Neural progenitor cell (in vitro differentiated cells): ENCODE results near the gene SLC7A6OS. TPM values are rescaled to one million over a fixed set of nuclear protein-coding genes. Genes with fewer than 3 reads are reported as not detected.

Experiments
- DNase-seq: peaks from one replicate; pipeline ENCODE4 v3.0.0-alpha.2; 2016; ENCODE audit warnings: low spot score
- H2AFZ ChIP-seq: fragments of 200-600 bp; sonication (generic); replicated peaks from 2 replicates; pipeline ENCODE4 v1.6.1; 2016; ENCODE audit warnings: antibody characterized with exemption
- H3F3A ChIP-seq: fragments of 200-600 bp; sonication (generic); 2 replicates; pipeline ENCODE4 v1.6.1; 2016; ENCODE audit warnings: antibody characterized with exemption, low read depth
- H3K27ac ChIP-seq: fragments of 200-600 bp; sonication (generic); 2 replicates; pipeline ENCODE4 v1.5.1; 2016; ENCODE audit warnings: mild to moderate bottlenecking
- H3K27me3 ChIP-seq: fragments of 200-600 bp; sonication (generic); 2 replicates; pipeline ENCODE4 v1.6.1; 2016; ENCODE audit warnings: mild to moderate bottlenecking, moderate library complexity
- H3K36me3 ChIP-seq: fragments of 200-600 bp; sonication (generic); 2 replicates; pipeline ENCODE4 v1.5.1; 2016
- H3K4me1 ChIP-seq: fragments of 200-600 bp; sonication (generic); 2 replicates; pipeline ENCODE4 v1.6.1; 2016; ENCODE audit warnings: mixed run types
- H3K4me2 ChIP-seq: fragments of 200-600 bp; sonication (generic); 2 replicates; pipeline ENCODE4 v1.6.1; 2016
- H3K4me3 ChIP-seq: fragments of 200-600 bp; sonication (generic); 2 replicates; pipeline ENCODE4 v1.5.1; 2016
- H3K79me2 ChIP-seq: fragments of 200-600 bp; sonication (generic); 2 replicates; pipeline ENCODE4 v1.6.1; 2016; ENCODE audit warnings: low read depth
- H3K9ac ChIP-seq: fragments of 200-600 bp; sonication (generic); 2 replicates; pipeline ENCODE4 v1.6.1; 2016
- H3K9me3 ChIP-seq: fragments of 200-600 bp; sonication (generic); 2 replicates; pipeline ENCODE4 v1.5.1; 2016; ENCODE audit warnings: low read depth
- H4K20me1 ChIP-seq: fragments of 200-600 bp; sonication (generic); 2 replicates; pipeline ENCODE4 v1.6.1; 2016; ENCODE audit warnings: low read depth
- H3K27ac Mint-ChIP-seq: 3 replicates; pipeline ENCODE4 v1.8.0; 2021; ENCODE audit warnings: mixed read lengths
- H3K27me3 Mint-ChIP-seq: 2 replicates; pipeline ENCODE4 v1.8.0; 2022; ENCODE audit warnings: low read depth, mild to moderate bottlenecking, inconsistent platforms, moderate library complexity, mixed read lengths; ENCODE audit not compliant: insufficient read depth
- H3K36me3 Mint-ChIP-seq: 3 replicates; pipeline ENCODE4 v1.8.0; 2021; ENCODE audit warnings: mixed read lengths
- H3K4me1 Mint-ChIP-seq: 3 replicates; pipeline ENCODE4 v1.8.0; 2021; ENCODE audit warnings: mixed read lengths
- H3K4me3 Mint-ChIP-seq: 3 replicates; pipeline ENCODE4 v1.8.0; 2021; ENCODE audit warnings: mild to moderate bottlenecking, moderate library complexity, mixed read lengths
- H3K9me3 Mint-ChIP-seq: 3 replicates; pipeline ENCODE4 v1.8.0; 2020; ENCODE audit warnings: mixed read lengths
- EZH2 ChIP-seq: fragments of 200-600 bp; sonication (generic); IDR thresholded peaks from 2 replicates; pipeline ENCODE4 v1.6.1; 2017; ENCODE audit warnings: antibody characterized with exemption, mild to moderate bottlenecking, moderate library complexity
- EZH2phosphoT487 ChIP-seq: fragments of 200-600 bp; sonication (generic); IDR thresholded peaks from 2 replicates; pipeline ENCODE4 v1.6.1; 2017; ENCODE audit warnings: antibody characterized with exemption
- total RNA-seq: library from RNA; depleted of rRNA; stranded (reverse); fragments of >200 nt; gene quantifications from 2 replicates; pipeline ENCODE4 v1.2.3, GENCODE V29; 2015; ENCODE audit warnings: low replicate concordance
- TF ChIP-seq, protein P1 (sequence below): fragments of 200-600 bp; sonication (generic); IDR thresholded peaks from 2 replicates; pipeline ENCODE4 v1.5.1; 2017; ENCODE audit warnings: antibody characterized with exemption, mild to moderate bottlenecking

SLC7A6OS gene
- total RNA-seq, 1 donor from 2014 or later: 18.7 TPM

DNA sequence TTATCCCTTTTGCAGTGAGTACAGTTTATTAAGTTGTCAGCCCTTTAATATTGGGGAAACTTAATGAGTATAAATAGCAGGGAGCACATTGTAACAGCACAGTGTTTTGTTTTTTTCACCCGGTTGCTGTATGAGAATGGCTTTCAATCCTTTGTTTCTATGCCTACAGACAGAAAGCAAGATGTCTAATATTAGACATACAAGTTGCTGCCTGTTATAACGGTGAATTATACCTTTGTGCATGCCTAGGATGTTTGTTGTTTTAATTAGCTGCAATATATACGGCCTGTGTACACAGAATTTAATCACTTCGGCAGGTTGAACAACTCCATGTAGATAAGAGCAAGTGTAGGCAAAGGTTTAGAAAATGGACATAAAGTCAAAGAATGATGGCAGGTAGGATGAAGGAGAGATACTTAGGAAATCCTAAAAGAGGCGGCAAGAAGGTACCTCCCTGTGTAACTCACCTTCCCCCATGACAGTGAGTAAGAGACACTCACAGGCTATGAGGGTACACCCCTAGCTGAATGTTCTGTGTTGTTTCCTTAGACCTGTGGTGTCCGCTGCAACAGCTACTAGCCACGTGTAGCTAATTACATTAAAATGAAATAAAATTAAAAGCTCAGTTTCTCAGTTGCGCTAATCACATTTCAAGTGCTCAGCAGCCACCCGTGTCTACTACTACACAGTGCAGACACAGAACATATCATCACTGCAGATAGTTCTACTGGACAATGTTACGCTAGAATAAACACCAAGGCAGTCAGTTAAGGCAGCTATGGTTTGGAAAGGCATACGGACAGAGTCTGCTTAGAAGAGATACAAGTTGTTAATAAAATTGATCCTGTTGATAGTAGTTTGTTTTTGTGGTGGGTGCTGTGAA, 10.9 kb downstream of the SLC7A6OS start:
- no peaks in the 10 kb centered on the region for H3K4me1 ChIP-seq
- no peak for DNase-seq
- no peaks in the 10 kb centered on the region for H3K9me3 ChIP-seq
- H3K36me3 ChIP-seq: no peaks in the 10 kb centered on the region
- no peak overlapping the region for H3K4me3 ChIP-seq
- H4K20me1 ChIP-seq: peaks cover 11% of the 10 kb centered on the region
- H3K27ac ChIP-seq: peak overlapping the region; percentile 55
- no peak overlapping the region for H2AFZ ChIP-seq
- Mint-ChIP-seq H3K9me3 (no peaks in the 10 kb centered on the region), H3K4me1 (peaks cover 19% of the 10 kb centered on the region), H3K27ac (no peak overlapping the region), H3K36me3 (peaks cover 24% of the 10 kb centered on the region), H3K27me3 (no peaks in the 10 kb centered on the region), H3K4me3 (no peak overlapping the region)
- H3K79me2 ChIP-seq: no peaks in the 10 kb centered on the region
- TF ChIP-seq, protein P1, sequence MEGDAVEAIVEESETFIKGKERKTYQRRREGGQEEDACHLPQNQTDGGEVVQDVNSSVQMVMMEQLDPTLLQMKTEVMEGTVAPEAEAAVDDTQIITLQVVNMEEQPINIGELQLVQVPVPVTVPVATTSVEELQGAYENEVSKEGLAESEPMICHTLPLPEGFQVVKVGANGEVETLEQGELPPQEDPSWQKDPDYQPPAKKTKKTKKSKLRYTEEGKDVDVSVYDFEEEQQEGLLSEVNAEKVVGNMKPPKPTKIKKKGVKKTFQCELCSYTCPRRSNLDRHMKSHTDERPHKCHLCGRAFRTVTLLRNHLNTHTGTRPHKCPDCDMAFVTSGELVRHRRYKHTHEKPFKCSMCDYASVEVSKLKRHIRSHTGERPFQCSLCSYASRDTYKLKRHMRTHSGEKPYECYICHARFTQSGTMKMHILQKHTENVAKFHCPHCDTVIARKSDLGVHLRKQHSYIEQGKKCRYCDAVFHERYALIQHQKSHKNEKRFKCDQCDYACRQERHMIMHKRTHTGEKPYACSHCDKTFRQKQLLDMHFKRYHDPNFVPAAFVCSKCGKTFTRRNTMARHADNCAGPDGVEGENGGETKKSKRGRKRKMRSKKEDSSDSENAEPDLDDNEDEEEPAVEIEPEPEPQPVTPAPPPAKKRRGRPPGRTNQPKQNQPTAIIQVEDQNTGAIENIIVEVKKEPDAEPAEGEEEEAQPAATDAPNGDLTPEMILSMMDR: no peak
- TF ChIP-seq EZH2 (no peak), EZH2phosphoT487 (no peak)
- H3K27me3 ChIP-seq: no peaks in the 10 kb centered on the region
- H3K4me2 ChIP-seq: no peak overlapping the region
- no peak overlapping the region for H3K9ac ChIP-seq
- peaks cover 8% of the 10 kb centered on the region for H3F3A ChIP-seq

DNA sequence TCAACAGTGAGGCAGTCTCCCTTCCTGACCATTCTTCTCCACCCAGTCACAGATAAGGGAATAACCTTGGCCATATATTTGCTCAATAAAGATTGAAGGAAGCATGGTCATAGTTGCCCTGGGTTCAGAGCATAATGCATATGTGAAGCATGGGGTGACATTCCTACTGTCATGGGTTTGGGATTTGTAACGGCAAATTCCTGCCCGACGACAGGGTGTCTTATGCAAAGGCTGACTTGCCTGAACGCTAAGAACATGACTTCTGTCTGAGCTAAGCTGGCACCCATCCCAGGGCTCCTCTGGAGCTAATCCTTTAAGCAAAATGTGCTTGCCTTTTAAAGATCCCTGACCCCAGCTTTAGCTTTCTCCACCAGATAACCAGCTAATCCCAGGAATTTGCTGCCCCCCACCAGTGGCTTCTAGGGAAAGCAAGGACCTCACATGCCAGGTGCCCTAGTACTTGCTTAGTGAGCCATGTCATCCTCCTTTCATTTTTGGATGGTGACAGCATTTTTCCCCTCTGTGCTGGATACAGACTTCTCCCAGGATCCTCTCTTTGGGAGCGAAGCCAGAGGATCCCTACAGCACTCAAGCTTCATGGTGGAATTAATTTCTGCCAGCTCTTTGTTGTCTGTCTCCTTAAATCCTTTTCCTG, 11.7 kb downstream of the SLC7A6OS start:
- Histone ChIP-seq H2AFZ (no peak overlapping the region), H3K27me3 (no peaks in the 10 kb centered on the region), H3K4me1 (no peaks in the 10 kb centered on the region), H3K9me3 (no peaks in the 10 kb centered on the region), H3K4me3 (no peak overlapping the region), H4K20me1 (peaks cover 11% of the 10 kb centered on the region), H3K79me2 (no peaks in the 10 kb centered on the region), H3K27ac (peak overlapping the region; percentile 55), H3K4me2 (no peak overlapping the region), H3F3A (peaks cover 8% of the 10 kb centered on the region), H3K36me3 (no peaks in the 10 kb centered on the region), H3K9ac (no peak overlapping the region)
- peaks cover 23% of the 10 kb centered on the region for H3K36me3 Mint-ChIP-seq
- TF ChIP-seq EZH2 (no peak), EZH2phosphoT487 (no peak)
- TF ChIP-seq, protein P1: no peak
- peak; percentile 63 for DNase-seq
- no peaks in the 10 kb centered on the region for H3K9me3 Mint-ChIP-seq
- peaks cover 19% of the 10 kb centered on the region for H3K4me1 Mint-ChIP-seq
- no peak overlapping the region for H3K27ac Mint-ChIP-seq
- H3K4me3 Mint-ChIP-seq: no peak overlapping the region
- no peaks in the 10 kb centered on the region for H3K27me3 Mint-ChIP-seq

DNA sequence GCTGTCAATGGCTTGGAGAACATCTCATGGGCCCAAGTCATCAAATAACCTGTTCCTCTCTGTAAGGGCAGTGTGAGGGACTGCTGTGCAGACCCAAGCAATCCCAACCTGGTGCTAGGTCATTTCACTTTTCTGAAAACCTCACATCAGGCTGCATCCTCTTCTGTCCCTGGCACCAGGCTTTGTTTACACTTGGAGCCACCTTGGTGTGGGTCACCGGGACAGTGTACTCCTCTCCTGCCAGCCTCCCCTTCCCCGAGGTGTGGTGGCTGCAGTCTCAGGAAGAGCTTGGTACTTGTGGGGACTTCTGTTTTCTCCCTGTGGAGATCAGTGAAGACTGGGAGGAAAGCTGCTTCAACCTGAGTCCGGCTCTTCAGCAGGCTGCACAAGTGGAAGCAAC, 12.4 kb downstream of the SLC7A6OS start:
- H3F3A ChIP-seq: peaks cover 8% of the 10 kb centered on the region
- no peaks in the 10 kb centered on the region for H3K36me3 ChIP-seq

More for the DNA sequence above, 12.4 kb downstream of the SLC7A6OS start:
- H3K27me3 ChIP-seq: no peaks in the 10 kb centered on the region
- H3K4me3 ChIP-seq: no peak overlapping the region
- no peaks in the 10 kb centered on the region for H3K4me1 ChIP-seq
- Mint-ChIP-seq H3K27ac (no peak overlapping the region), H3K9me3 (no peaks in the 10 kb centered on the region), H3K27me3 (no peaks in the 10 kb centered on the region), H3K36me3 (peaks cover 20% of the 10 kb centered on the region), H3K4me1 (peaks cover 19% of the 10 kb centered on the region), H3K4me3 (no peak overlapping the region)
- H3K9ac ChIP-seq: no peak overlapping the region
- TF ChIP-seq EZH2 (no peak), EZH2phosphoT487 (no peak)
- TF ChIP-seq, protein P1: no peak
- no peaks in the 10 kb centered on the region for H3K79me2 ChIP-seq
- no peak overlapping the region for H3K27ac ChIP-seq
- H3K4me2 ChIP-seq: no peak overlapping the region
- DNase-seq: no peak
- H3K9me3 ChIP-seq: no peaks in the 10 kb centered on the region
- H4K20me1 ChIP-seq: peaks cover 11% of the 10 kb centered on the region
- no peak overlapping the region for H2AFZ ChIP-seq
